Activated naive CD8-positive, alpha-beta T cell treated with anti-CD3 and anti-CD28 coated beads, Interleukin-2, amount 10 ng/mL, durations not matched to agents 7 days and 5 days (primary cell): ENCODE data around the gene GRK3. TPM values are rescaled to one million over a fixed set of nuclear protein-coding genes. Genes with fewer than 3 reads are reported as not detected.
"Not testable (repeated sequence)": the region's sequence is repeated elsewhere in the genome, so short reads cannot be mapped to it uniquely, and the experiment has no call there.

Source experiments
- ATAC-seq: fragments of 150-1000 bp; cut with Tn5 transposase; one replicate; pipeline ENCODE4 v1.10.0; 2021; ENCODE audit warnings: low read depth, moderate library complexity
- POLR2A ChIA-PET: fragments of 350-600 bp; sonication (Branson Sonifier 250); formaldehyde crosslinking; loops from one replicate; lab custom pipeline; 2021; ENCODE audit warnings: antibody characterized with exemption; lab: Charles Lee
- DNase-seq: peaks from one replicate; pipeline ENCODE4 v3.0.0; 2021
- H3K27ac Mint-ChIP-seq: one replicate; pipeline ENCODE4 v1.8.0; 2022; ENCODE audit warnings: mild to moderate bottlenecking, mixed read lengths
- H3K27me3 Mint-ChIP-seq: one replicate; pipeline ENCODE4 v1.8.0; 2022; ENCODE audit warnings: mild to moderate bottlenecking, moderate library complexity, mixed read lengths
- H3K36me3 Mint-ChIP-seq: one replicate; pipeline ENCODE4 v1.8.0; 2021; ENCODE audit warnings: mild to moderate bottlenecking, mixed read lengths
- H3K4me1 Mint-ChIP-seq: one replicate; pipeline ENCODE4 v1.8.0; 2021; ENCODE audit warnings: mixed read lengths
- H3K4me3 Mint-ChIP-seq: one replicate; pipeline ENCODE4 v1.8.0; 2022; ENCODE audit warnings: mild to moderate bottlenecking, moderate library complexity, mixed read lengths
- H3K9me3 Mint-ChIP-seq: one replicate; pipeline ENCODE4 v1.8.0; 2021; ENCODE audit warnings: mixed read lengths
- total RNA-seq, 2 experiments: library from RNA; stranded (reverse); gene quantifications; one replicate each; pipeline ENCODE4 v1.2.3, GENCODE V29; 2021

Gene GRK3
- total RNA-seq, 2 experiments from 2014 or later: 30.7 to 32.6 TPM

GRCh38 chr22:25568066-25568465 is 3.6 kb downstream of the GRK3 start:
- H3K36me3 Mint-ChIP-seq: peaks cover 18% of the 10 kb centered on the region
- not testable (repeated sequence) for H3K27ac Mint-ChIP-seq, ATAC-seq, DNase-seq, H3K27me3 Mint-ChIP-seq, H3K9me3 Mint-ChIP-seq
- H3K4me3 Mint-ChIP-seq: peak overlapping the region; percentile 100
- peaks cover 54% of the 10 kb centered on the region for H3K4me1 Mint-ChIP-seq
- POLR2A ChIA-PET: interaction anchor here (1.4 kb wide), 1 partner anchor 204 kb away, joined by 3 read pairs; no protein-coding TSS in a partner anchor

- ATAC-seq (no peak), DNase-seq (no peak)
- no peaks in the 10 kb centered on the region for H3K9me3 Mint-ChIP-seq
- H3K36me3 Mint-ChIP-seq: peaks cover 18% of the 10 kb centered on the region
- peaks cover 47% of the 10 kb centered on the region for H3K4me1 Mint-ChIP-seq
- H3K27me3 Mint-ChIP-seq: no peaks in the 10 kb centered on the region
- no peak overlapping the region for H3K27ac Mint-ChIP-seq
- POLR2A ChIA-PET: no interaction called here
- no peak overlapping the region for H3K4me3 Mint-ChIP-seq
Measured at GRCh38 chr22:25569361-25569760, 4.9 kb downstream of the GRK3 start.

GRCh38 chr22:25569983-25570382 is 5.5 kb downstream of the GRK3 start:
- Mint-ChIP-seq H3K4me3 (no peak overlapping the region), H3K4me1 (peaks cover 47% of the 10 kb centered on the region)

GRCh38 chr22:25570486-25570885 is 6.0 kb downstream of the GRK3 start:
- Mint-ChIP-seq H3K4me3 (no peak overlapping the region), H3K27me3 (no peaks in the 10 kb centered on the region), H3K27ac (no peak overlapping the region), H3K36me3 (peaks cover 16% of the 10 kb centered on the region), H3K4me1 (peaks cover 47% of the 10 kb centered on the region), H3K9me3 (no peaks in the 10 kb centered on the region)
- POLR2A ChIA-PET: no interaction called here
- ATAC-seq (no peak), DNase-seq (no peak)

More at GRCh38 chr22:25569983-25570382, 5.5 kb downstream of the GRK3 start:
- H3K27me3 Mint-ChIP-seq: no peaks in the 10 kb centered on the region
- no peak overlapping the region for H3K27ac Mint-ChIP-seq
- ATAC-seq (no peak), DNase-seq (no peak)
- H3K36me3 Mint-ChIP-seq: peaks cover 18% of the 10 kb centered on the region
- no peaks in the 10 kb centered on the region for H3K9me3 Mint-ChIP-seq
- POLR2A ChIA-PET: no interaction called here

GRCh38 chr22:25571969-25572707 is 7.7 kb downstream of the GRK3 start:
- DNase-seq, H3K4me3 Mint-ChIP-seq, ATAC-seq, H3K27ac Mint-ChIP-seq, H3K9me3 Mint-ChIP-seq, H3K27me3 Mint-ChIP-seq: not testable (repeated sequence)
- H3K36me3 Mint-ChIP-seq: peaks cover 18% of the 10 kb centered on the region
- POLR2A ChIA-PET: interaction anchor here (0.6 kb wide), 1 partner anchor 214 kb away, joined by 3 read pairs; no protein-coding TSS in a partner anchor
- peaks cover 32% of the 10 kb centered on the region for H3K4me1 Mint-ChIP-seq

- Mint-ChIP-seq H3K27me3 (no peaks in the 10 kb centered on the region), H3K27ac (no peak overlapping the region), H3K36me3 (peaks cover 23% of the 10 kb centered on the region), H3K9me3 (no peaks in the 10 kb centered on the region), H3K4me3 (no peak overlapping the region), H3K4me1 (peaks cover 26% of the 10 kb centered on the region)
- POLR2A ChIA-PET: no interaction called here
- ATAC-seq: no peak
- DNase-seq: no peak
Measured at GRCh38 chr22:25572708-25573171, 8.3 kb downstream of the GRK3 start.

- Mint-ChIP-seq H3K4me1 (peaks cover 26% of the 10 kb centered on the region), H3K9me3 (no peaks in the 10 kb centered on the region)
Measured at GRCh38 chr22:25573841-25574240, 9.4 kb downstream of the GRK3 start.

GRCh38 chr22:25574736-25575135 is 10.3 kb downstream of the GRK3 start:
- Mint-ChIP-seq H3K4me1 (peaks cover 21% of the 10 kb centered on the region), H3K4me3 (no peak overlapping the region), H3K9me3 (no peaks in the 10 kb centered on the region), H3K27me3 (no peaks in the 10 kb centered on the region), H3K27ac (no peak overlapping the region), H3K36me3 (peaks cover 30% of the 10 kb centered on the region)
- no peak for ATAC-seq
- no peak for DNase-seq
- POLR2A ChIA-PET: no interaction called here

More at GRCh38 chr22:25573841-25574240, 9.4 kb downstream of the GRK3 start:
- Mint-ChIP-seq H3K4me3 (no peak overlapping the region), H3K27me3 (no peaks in the 10 kb centered on the region), H3K27ac (no peak overlapping the region), H3K36me3 (peaks cover 32% of the 10 kb centered on the region)
- ATAC-seq (no peak), DNase-seq (no peak)
- POLR2A ChIA-PET: no interaction called here

- H3K4me3 Mint-ChIP-seq, ATAC-seq, DNase-seq, H3K27me3 Mint-ChIP-seq, H3K27ac Mint-ChIP-seq, POLR2A ChIA-PET, H3K9me3 Mint-ChIP-seq: not testable (repeated sequence)
- Mint-ChIP-seq H3K36me3 (peaks cover 31% of the 10 kb centered on the region), H3K4me1 (peaks cover 23% of the 10 kb centered on the region)
Measured at GRCh38 chr22:25575674-25576392, 11.4 kb downstream of the GRK3 start.

GRCh38 chr22:25581452-25581851 is 17.0 kb downstream of the GRK3 start:
- DNase-seq, H3K4me3 Mint-ChIP-seq, H3K27me3 Mint-ChIP-seq, POLR2A ChIA-PET, H3K9me3 Mint-ChIP-seq, ATAC-seq, H3K27ac Mint-ChIP-seq: not testable (repeated sequence)
- Mint-ChIP-seq H3K4me1 (peaks cover 13% of the 10 kb centered on the region), H3K36me3 (peaks cover 22% of the 10 kb centered on the region)

GRCh38 chr22:25582946-25583345 is 18.5 kb downstream of the GRK3 start:
- Mint-ChIP-seq H3K27me3 (no peaks in the 10 kb centered on the region), H3K4me3 (no peak overlapping the region), H3K27ac (no peak overlapping the region), H3K9me3 (no peaks in the 10 kb centered on the region), H3K4me1 (peaks cover 15% of the 10 kb centered on the region), H3K36me3 (peaks cover 22% of the 10 kb centered on the region)
- no peak for DNase-seq
- ATAC-seq: no peak
- POLR2A ChIA-PET: no interaction called here

GRCh38 chr22:25584993-25585392 is 20.5 kb downstream of the GRK3 start:
- H3K27ac Mint-ChIP-seq, H3K9me3 Mint-ChIP-seq, POLR2A ChIA-PET, H3K27me3 Mint-ChIP-seq, DNase-seq, ATAC-seq, H3K4me3 Mint-ChIP-seq: not testable (repeated sequence)
- Mint-ChIP-seq H3K4me1 (peaks cover 15% of the 10 kb centered on the region), H3K36me3 (peaks cover 20% of the 10 kb centered on the region)

- H3K27me3 Mint-ChIP-seq, H3K4me1 Mint-ChIP-seq, H3K4me3 Mint-ChIP-seq, DNase-seq, H3K27ac Mint-ChIP-seq, POLR2A ChIA-PET, ATAC-seq: not testable (repeated sequence)
- H3K36me3 Mint-ChIP-seq: peaks cover 46% of the 10 kb centered on the region
- peaks cover 17% of the 10 kb centered on the region for H3K9me3 Mint-ChIP-seq
Measured at GRCh38 chr22:25589664-25590063, 25.2 kb downstream of the GRK3 start.
